Tibial nerve (tissue), 3 donors: ENCODE results near the gene RUNX1.

Experiments used
- POLR2A ChIP-seq, 2 donors: fragments of 450-650 bp; IDR thresholded peaks; one replicate each; pipeline ENCODE4 v1.6.1; 2017; ENCODE audit warnings: antibody characterized with exemption in 2 of 2, mild to moderate bottlenecking in 2 of 2, moderate library complexity in 2 of 2
- TF ChIP-seq, protein P1 (sequence below), 5 experiments: fragments of 200-600 bp in 3 of 5; fragments of 450-650 bp in 2 of 5; sonication (generic) in 3 of 5; IDR thresholded peaks; one replicate each; pipeline ENCODE4 v1.5.1; 2016 to 2019; ENCODE audit warnings: antibody characterized with exemption in 5 of 5, mild to moderate bottlenecking in 3 of 5, moderate library complexity in 2 of 5

DNA sequence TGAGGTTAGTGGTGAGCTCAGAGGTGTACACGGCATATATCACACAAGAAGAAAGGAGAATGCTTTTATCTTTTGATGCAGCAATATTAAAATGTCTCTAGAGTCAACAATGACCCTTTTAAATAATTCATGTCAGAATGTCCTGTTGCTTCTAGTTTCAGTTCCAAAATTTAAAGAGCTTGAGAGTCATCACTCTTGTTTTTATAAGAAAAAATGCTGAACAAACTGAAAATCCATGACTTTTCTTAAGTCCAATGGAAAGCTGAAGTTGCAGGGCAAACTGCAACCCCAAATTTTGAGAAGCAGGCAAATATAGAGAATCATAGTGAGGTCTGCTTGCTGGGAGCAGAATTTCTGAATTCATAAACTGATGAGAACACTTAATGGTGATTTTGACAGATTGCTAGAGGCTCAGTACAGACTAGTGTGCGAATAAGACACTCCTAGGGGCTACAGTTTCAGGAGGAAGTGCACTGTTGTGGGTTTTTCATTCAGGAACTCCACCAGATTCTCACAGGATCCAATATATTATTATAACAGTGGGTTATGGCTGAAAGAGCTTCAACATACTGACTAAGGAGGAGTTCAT lies 245.2 kb downstream of the RUNX1 start:
- TF ChIP-seq, protein P1, sequence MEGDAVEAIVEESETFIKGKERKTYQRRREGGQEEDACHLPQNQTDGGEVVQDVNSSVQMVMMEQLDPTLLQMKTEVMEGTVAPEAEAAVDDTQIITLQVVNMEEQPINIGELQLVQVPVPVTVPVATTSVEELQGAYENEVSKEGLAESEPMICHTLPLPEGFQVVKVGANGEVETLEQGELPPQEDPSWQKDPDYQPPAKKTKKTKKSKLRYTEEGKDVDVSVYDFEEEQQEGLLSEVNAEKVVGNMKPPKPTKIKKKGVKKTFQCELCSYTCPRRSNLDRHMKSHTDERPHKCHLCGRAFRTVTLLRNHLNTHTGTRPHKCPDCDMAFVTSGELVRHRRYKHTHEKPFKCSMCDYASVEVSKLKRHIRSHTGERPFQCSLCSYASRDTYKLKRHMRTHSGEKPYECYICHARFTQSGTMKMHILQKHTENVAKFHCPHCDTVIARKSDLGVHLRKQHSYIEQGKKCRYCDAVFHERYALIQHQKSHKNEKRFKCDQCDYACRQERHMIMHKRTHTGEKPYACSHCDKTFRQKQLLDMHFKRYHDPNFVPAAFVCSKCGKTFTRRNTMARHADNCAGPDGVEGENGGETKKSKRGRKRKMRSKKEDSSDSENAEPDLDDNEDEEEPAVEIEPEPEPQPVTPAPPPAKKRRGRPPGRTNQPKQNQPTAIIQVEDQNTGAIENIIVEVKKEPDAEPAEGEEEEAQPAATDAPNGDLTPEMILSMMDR (IDR thresholded peaks at IDR 0.05), result no peak
- no peak for TF ChIP-seq POLR2A (IDR thresholded peaks at IDR 0.05)
